Choroid plexus epithelial cell (primary cell): ENCODE results near the gene MZF1.
"Not testable (repeated sequence)": the region's sequence is repeated elsewhere in the genome, so short reads cannot be mapped to it uniquely, and the experiment has no call there.

Experiments
- DNase-seq: peaks from one replicate; pipeline ENCODE4 v3.0.0-alpha.2; 2010; ENCODE audit warnings: low read depth
- H3K4me3 ChIP-seq: 2 replicates; pipeline ENCODE4 v1.5.1; 2011; ENCODE audit warnings: low read depth, mild to moderate bottlenecking, control low read depth, low read length, moderate library complexity
- TF ChIP-seq, protein P1 (sequence below): conservative IDR thresholded peaks from 2 replicates; pipeline ENCODE4 v1.5.1; 2011; ENCODE audit warnings: low read depth, mild to moderate bottlenecking, control low read depth, inconsistent platforms, low read length, moderate library complexity

Gene MZF1

DNA sequence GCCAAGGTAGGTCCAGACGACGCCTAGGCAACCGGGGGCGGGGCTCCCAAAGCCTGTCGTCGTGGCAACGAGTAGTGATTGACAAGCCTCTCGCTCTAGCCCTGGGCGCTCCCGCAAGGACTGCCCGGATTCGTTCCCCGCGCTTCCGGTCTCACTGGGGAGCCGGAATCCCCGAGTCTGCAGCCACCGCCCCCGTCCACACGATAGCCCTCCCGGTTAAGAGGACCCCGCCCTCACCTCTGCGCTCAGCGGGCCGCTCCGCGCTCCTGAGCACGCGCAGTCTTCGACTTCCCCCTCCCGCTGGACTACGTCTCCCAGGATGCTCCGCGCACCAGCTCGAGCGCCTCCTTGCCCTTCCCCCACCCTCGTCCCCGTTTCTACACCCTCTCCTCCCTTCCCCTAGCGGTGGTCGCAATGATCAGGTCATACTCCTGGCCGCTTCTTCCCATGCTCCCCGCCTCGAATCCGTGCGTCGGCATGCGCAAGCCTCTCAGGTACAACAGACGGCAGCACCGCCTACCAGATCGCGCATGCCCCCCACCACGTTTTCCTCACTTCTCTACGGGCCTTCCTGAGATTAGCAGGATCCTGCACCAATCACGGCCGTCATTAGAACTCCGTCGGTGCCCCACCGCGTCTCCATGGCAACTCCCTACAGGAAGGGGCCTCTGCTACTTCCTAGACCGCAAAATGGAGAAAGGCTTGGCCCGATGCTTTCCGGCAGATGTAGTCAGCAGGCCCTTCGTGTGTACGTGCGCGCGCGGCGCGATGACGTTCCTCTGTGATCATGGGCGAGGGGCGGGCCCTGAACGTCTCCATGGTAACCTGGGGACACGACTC lies at the start of gene MZF1:
Gene MZF1, minus strand, starts transcription at position 518 of the 840 bp plus-strand sequence. CDS start 1,946 bp downstream, outside the sequence.
- TF ChIP-seq, protein P1, sequence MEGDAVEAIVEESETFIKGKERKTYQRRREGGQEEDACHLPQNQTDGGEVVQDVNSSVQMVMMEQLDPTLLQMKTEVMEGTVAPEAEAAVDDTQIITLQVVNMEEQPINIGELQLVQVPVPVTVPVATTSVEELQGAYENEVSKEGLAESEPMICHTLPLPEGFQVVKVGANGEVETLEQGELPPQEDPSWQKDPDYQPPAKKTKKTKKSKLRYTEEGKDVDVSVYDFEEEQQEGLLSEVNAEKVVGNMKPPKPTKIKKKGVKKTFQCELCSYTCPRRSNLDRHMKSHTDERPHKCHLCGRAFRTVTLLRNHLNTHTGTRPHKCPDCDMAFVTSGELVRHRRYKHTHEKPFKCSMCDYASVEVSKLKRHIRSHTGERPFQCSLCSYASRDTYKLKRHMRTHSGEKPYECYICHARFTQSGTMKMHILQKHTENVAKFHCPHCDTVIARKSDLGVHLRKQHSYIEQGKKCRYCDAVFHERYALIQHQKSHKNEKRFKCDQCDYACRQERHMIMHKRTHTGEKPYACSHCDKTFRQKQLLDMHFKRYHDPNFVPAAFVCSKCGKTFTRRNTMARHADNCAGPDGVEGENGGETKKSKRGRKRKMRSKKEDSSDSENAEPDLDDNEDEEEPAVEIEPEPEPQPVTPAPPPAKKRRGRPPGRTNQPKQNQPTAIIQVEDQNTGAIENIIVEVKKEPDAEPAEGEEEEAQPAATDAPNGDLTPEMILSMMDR: peak; percentile 19
- peak within 1 kb of the TSS; percentile 91 for H3K4me3 ChIP-seq
- peak; percentile 100 for DNase-seq

DNA sequence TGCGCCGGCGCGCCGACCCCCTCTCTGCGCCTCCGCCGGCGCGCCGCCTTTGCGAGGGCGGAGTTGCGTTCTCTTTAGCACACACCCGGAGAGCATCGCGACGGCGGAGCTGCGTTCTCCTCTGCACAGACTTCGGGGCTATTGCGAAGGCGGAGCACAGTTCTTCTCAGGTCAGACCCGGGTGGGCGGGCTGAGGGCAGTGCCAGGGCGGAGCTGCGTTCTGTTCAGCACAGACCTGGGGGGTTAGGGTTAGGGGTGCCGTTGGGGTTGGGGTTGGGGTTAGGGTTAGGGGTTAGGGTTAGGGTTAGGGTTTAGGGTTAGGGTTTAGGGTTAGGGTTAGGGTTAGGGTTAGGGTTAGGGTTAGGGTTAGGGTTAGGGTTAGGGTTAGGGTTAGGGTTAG lies 34.1 kb upstream of the MZF1 start:
- H3K4me3 ChIP-seq, DNase-seq: not testable (repeated sequence)

DNA sequence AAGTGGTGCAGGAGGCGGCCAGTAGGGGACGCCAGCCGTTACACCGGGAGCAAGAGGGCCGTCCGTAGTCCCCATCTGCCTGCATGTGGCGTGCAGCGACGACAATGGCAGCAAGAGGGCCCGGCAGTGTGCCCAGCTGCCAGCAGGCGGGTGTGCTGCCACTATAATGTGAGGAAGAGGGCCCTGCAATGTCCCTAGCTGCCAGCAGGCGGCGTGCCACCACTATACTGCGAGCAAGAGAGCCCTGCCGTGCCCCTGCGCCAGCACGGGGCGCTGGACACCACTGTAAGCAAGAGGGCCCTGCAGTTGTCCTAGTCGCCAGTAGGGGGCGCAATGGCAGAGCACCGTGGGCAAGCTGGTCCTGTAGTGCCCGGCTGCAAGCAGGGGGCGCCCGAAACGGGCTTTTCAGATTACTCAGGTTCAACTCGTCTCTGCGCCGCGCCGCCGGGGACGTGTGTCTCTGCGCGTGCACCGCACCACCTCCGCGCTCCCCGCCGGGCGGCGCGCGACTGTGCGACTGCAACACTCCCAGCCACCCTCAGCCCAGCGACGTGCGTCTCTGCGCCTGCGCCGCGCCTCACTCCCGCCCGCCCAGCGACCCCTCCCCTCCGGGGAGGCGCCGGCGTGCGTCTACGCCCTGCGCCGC lies 33.2 kb upstream of the MZF1 start:
- not testable (repeated sequence) for H3K4me3 ChIP-seq, DNase-seq
- TF ChIP-seq, protein P1: peak; percentile 24

DNA sequence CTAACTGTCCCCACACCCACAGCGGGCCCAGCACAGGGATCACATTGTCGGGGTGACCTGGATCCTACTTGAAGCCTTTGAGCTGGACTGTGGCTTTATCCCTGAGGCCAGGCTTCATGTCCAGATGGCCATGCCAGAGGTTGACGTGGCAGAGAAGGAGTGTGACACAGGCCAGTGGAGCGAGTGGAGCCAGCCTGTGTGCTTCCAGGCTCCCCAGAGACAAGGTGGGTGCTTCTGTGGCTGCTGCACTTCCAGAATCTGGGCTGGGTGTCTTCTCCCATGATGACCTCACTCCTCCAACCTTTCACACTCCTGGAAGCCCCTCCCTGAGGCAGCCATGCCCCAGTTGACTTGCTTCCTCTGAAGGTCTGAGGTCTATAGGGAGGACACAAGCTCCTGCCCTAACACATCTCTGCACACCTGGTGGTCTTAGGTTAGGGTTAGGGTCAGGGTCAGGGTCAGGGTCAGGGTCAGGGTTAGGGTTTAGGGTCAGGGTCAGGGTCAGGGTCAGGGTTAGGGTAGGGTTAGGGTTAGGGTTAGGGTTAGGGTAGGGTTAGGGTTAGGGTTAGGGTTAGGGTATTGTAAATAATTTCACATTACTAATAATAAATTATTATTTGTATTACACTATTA lies 13.1 kb upstream of the MZF1 start:
- DNase-seq: no peak
- no peak overlapping the region for H3K4me3 ChIP-seq
- TF ChIP-seq, protein P1: no peak

DNA sequence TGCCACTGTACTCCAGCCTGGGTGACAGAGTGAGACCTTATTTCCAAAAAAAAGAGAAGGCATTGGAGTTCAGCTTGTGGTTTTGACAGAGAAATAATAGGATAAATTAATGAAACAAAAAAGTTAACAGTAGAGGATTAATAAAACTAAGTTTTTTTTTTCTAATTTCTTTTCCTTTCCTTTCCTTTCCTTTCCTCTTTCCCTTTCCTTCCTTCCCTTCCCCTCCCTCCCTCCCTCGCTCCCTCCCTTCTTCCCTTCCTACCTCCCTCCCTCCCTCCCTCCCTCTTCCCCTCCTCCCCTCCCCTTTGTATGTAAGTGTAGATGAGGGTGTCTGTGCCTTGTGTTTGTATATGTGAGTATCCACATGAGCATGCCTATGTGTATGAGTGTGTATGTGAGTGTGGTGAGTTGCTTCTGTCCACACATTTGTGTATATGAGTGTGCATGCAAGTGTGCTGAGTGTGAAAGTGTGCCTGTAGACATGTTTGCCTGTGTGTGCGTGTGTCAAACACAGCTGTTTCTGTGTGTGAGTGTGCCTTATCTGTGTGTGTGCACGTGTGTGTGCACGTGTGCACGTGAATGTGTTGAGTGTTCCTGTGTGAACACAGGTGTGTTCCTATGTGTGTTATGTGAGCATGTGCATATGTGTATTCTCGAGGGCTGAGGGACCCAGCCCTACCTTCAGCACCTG lies 12.5 kb upstream of the MZF1 start:
- no peak for DNase-seq
- TF ChIP-seq, protein P1: no peak
- no peak overlapping the region for H3K4me3 ChIP-seq

DNA sequence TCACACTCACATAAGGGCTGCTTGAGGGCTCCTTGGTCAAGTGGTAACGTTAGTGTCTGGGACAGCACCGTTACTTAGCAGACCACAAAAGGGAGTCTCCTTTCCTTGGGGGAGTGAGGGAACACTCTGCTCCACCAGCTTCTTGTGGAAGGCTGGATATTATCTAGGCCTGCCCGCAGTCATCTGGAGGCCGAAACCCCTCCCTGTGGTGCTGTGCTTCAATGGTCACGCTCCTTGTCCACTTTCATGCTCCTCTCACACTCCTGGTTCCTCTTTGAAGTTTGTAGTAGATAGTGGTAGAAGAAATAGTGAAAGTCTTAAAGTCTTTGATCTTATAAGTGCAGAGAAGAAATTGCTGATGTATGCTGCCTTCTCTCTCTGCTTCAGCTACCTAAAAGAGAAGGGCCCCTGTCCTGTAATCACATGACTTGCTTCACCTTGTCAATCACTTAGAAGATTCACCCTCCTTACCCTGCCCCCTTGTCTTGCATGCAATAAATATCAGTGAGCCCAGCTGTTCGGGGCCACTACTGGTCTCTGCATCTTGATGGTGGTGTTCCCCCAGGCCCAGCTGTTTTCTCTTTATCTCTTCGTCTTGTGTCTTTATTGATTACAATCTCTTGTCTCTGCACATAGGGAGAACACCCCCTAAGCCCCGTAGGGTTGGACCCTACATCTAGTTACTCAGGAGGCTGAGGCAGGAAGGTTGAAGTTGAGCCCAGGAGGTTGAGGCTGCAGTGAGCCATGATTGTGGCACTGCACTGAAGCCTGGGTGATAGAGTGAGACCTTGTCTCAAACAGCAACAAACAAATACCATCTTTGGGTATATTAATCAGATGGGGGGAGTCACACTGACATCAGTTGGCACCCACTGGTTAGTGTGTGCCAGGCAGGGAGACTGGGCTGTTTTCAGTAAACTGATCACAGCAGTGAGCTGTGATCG lies 11.6 kb upstream of the MZF1 start:
- no peak overlapping the region for H3K4me3 ChIP-seq
- TF ChIP-seq, protein P1: no peak
- no peak for DNase-seq
